Omental fat pad (tissue), 4 donors: Measurements from ENCODE around the gene AXIN1. TPM values are rescaled to one million over a fixed set of nuclear protein-coding genes. Genes with fewer than 3 reads are reported as not detected.
"Not testable (repeated sequence)": the region's sequence is repeated elsewhere in the genome, so short reads cannot be mapped to it uniquely, and the experiment has no call there.

Source experiments
- ATAC-seq: fragments of 150-250 bp; one replicate; pipeline ENCODE4 v1.9.1; 2016; ENCODE audit warnings: mild to moderate bottlenecking, moderate library complexity; ENCODE audit not compliant: low FRiP score
- DNase-seq: peaks from one replicate; pipeline ENCODE4 v3.0.0-alpha.2; 2019; ENCODE audit warnings: low spot score
- CTCF ChIP-seq, 3 donors: fragments of 450-650 bp; IDR thresholded peaks; one replicate each; pipeline ENCODE4 v1.5.1; 2016 to 2017; ENCODE audit warnings: antibody characterized with exemption in 3 of 3, mild to moderate bottlenecking in 3 of 3, moderate library complexity in 2 of 3
- total RNA-seq, 4 donors: library from RNA; depleted of rRNA; stranded (reverse); fragments of >200 nt; gene quantifications; one replicate each; pipeline ENCODE4 v1.1.0, GENCODE V29; 2016

AXIN1 gene
- total RNA-seq, 4 donors from 2014 or later, result 17.0 to 36.6 (median 20.9) TPM

DNA sequence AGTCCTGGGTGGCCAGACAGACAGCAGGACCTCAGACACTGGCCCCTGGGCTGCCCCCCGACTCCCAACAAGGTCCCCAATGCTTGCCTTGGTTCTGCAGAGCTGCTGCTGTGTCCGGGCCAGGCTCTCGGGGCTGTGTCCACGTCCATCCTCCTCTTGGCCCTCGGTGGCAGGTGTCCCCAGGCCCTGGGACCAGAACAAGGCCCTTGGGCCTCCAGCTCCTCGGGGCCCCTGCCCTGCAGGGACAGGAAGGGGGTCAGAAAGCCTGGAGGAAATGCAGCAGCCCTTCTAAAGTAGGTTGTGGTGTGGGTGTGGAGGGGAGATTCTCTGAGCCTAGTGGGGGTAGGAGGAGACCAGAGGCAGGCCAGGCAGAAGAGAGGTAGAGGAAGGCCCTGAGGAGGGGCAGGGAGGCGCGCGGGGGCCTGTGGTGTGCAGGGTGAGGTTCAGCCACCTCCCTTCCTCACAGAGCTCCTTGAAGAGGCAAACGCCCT is 2.5 kb upstream of the AXIN1 start:
- TF ChIP-seq CTCF (IDR thresholded peaks at IDR 0.05), result no peak
- ATAC-seq, result no peak
- DNase-seq, result no peak

DNA sequence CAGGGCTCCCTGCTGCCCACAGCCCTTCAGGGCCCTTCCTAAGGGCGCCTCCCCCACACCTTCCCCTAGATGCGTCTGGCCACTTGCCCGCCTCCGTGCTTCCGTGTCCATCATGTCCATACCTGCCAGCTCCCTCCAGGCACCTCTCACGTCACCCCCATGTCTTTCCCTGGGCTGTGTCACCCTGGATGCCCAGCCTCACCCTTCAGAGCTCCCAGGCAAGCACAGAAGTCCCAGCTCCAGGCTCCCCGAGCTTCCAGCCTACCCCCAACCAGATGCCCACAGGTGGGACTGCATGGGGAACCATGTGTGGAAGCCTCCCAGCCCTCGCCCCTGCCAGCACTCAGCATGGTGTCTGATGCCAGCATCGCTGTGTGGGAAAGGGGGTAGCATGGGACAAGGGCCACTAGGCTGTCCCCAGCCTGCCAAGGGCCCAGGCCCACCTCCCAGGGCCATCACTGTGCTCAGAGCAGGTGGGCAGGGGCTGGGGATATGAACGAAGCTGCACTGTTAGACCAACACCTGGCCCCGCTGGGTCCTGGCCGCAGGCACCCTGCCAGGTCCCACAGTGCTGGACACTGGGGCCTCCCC is 1.9 kb upstream of the AXIN1 start:
- DNase-seq, result no peak
- no peak for ATAC-seq
- TF ChIP-seq CTCF (IDR thresholded peaks at IDR 0.05), result no peak

DNA sequence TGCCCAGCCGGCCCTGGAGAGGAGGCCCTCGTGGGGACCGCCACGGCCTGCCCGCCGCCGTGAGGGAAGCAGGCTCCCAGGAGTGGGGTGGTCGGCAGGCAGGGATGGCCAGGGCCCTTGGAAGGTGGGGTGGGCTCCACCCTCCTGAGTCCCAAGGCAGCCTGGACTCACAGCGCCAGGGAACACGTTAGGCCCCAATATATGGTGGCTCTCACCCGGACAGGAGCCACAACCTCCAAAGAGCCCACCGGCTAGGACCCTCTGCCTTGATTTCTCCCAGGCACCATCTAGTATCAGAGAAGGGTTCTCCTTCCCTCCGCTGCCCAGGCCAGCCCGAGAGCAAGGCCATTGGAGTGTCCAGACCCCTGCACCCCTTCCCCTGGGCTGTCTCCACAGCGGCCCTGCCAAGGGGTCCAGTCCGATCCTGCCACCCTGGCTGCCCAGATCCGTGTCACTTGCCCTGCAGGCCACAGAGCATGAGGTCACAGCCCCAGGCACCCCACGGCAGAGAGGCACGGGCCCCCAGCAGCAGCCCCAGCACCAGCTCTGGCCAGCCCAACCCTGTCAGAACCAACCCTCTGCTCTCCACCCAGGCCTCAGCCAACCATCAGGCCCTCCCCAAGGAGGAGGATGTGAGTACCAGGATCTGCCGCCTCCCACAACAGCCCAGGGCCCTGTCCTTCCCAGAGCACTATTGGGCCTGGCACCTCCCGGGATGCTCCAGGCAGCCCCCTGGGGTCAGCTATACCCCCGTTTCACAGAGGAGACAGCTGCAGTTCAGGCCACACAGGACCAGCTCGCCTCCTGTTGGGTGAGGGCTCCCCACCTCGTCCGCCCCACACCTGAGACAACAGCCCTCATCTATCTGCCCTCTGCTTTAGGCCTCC is 1.1 kb upstream of the AXIN1 start:
- ATAC-seq (peak; percentile 2), DNase-seq (no peak)
- no peak for TF ChIP-seq CTCF (IDR thresholded peaks at IDR 0.05)

DNA sequence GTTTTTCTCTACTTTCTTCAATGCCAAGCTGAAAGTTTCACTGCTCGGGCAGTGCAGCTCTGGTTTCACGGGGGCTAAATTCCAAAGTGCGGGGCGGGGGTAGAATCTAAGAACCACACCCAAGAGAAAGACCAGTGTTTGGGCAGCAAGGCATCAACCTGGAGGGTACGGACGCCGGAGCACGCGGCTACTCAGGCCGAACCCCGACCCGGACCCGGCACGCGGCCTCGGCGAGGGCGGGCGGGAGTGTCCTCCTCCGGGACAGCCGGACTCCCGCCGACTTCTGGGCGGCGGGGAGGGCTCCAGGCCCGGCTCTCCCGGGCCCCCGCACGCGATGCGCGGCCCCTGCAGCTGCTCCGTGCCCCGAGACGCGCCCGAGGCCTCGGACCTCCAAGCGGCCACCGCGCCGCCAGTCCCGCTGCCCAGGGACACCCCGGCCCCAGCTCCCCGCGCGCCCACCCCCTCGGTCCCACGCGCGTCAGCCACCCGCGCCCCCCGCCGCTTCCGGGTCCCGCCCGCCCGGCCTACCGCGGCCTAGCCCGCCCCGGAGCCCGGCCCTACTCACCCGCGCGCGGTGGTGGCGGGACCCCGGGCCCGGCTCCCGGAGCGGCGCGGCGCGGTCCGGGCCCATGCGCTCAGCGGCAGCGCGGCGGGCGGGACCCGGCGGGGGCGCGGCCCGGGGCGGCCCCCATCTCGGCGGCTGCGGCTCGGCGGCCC is 561 bp downstream of the AXIN1 start:
- no peak for DNase-seq
- peak; percentile 34 for ATAC-seq
- no peak for TF ChIP-seq CTCF (IDR thresholded peaks at IDR 0.05)

DNA sequence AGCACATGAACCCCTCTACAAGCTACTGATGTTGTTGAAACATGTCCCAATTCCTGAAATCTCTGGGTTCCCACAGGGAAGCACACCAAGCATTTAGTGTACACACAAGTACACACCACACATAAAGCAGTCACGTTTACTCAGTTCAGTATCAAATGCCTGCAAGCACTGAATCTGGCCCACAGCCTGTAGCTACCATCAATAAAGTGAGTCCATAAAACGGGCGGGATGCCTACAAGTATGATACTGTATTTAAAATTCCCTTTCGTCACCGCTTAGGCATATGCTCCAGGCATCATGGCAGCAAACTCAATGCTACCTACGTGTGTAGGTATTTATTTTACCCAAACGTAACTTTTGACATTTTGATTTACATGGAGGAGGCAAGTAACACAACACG is 2.3 kb downstream of the AXIN1 start:
- TF ChIP-seq CTCF (IDR thresholded peaks at IDR 0.05), result no peak
- ATAC-seq (no peak), DNase-seq (no peak)

DNA sequence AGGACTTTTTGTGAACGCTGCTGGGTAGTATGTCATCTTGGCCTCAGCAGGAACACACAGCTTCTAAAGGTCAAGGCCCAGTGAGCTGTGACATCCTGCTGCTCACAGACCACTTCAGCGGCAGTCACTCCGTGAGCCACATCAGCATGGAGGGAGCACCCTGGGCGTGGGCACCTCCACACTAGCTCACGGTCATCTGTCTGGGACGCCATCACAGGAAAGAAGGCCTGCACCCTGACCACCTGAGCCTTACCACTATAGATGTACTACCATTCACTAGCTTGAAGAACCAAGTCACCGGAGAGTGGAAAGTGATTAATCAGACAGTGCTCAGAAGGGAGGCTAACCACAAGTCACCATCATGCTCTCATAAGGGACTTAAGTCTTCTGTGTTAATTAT is 3.3 kb downstream of the AXIN1 start:
- DNase-seq (no peak), ATAC-seq (no peak)
- TF ChIP-seq CTCF (IDR thresholded peaks at IDR 0.05), result no peak

- DNase-seq, result not testable (repeated sequence)
Measured at GRCh38 chr16:348495-348894, 4.0 kb downstream of the AXIN1 start.

More at GRCh38 chr16:348495-348894, 4.0 kb downstream of the AXIN1 start:
- ATAC-seq, result not testable (repeated sequence)
